LoVo (cell line): ENCODE data around the gene PTTG1IP.
"Not testable (repeated sequence)": the region's sequence is repeated elsewhere in the genome, so short reads cannot be mapped to it uniquely, and the experiment has no call there.

Source experiments
- DNase-seq: peaks from one replicate; pipeline ENCODE4 v3.0.0-alpha.2; 2016; ENCODE audit warnings: low spot score

The PTTG1IP gene

GRCh38 chr21:44880405-44881197 lies 7.1 kb upstream of the PTTG1IP start:
- no peak for DNase-seq

DNA sequence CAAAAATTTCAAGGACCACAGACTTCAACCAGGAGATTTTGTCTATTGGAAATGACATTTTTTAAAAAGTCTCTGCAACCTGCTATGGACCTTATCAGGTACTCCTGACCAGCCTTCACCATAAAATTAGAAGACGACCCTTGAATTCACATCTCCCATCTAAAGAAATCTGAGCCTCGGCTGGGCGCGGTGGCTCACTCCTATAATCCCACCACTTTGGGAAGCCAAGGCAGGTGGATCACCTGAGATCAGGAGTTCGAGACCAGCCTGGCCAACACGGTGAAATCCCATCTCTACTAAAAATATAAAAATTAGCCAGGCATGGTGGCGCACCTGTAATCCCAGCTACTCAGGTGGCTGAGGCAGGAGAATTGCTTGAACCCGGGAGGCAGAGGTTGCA lies 5.7 kb upstream of the PTTG1IP start:
- not testable (repeated sequence) for DNase-seq

- DNase-seq: no peak
Observed at GRCh38 chr21:44878053-44878982, 4.8 kb upstream of the PTTG1IP start.

DNA sequence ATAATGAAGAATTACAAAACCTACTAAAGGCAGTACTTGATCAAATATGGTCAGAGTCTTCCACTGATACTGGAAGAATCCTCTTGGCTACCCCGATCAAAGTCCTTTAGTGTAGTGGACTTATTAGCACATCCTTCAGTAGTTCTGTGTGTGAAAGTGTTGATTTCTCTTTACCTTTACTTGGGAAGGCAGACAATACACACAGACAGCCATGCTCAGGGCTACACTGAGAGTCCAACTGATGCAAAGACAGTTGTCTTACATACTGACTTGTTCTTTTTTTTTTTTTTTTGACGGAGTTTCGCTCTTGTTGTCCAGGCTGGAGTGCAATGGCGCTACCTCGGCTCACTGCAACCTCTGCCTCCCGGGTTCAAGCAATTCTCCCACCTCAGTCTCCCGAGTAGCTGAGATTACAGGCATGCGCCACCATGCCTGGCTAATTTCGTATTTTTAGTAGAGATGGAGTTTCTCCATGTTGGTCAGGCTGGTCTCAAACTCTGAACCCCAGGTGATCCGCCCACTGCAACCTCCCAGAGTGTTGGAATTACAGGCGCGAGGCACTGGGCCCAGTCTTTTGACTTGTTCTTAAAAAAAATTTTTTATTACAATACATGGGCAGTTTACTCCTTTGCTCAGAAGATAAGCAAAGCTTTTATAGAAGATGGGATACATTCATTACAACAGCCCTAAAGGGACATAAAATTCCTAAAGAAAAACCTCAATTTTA lies 3.5 kb upstream of the PTTG1IP start:
- DNase-seq: no peak

GRCh38 chr21:44875316-44875700 lies 1.8 kb upstream of the PTTG1IP start:
- DNase-seq: no peak

- no peak for DNase-seq
Observed at GRCh38 chr21:44874497-44875315, 1.2 kb upstream of the PTTG1IP start.

DNA sequence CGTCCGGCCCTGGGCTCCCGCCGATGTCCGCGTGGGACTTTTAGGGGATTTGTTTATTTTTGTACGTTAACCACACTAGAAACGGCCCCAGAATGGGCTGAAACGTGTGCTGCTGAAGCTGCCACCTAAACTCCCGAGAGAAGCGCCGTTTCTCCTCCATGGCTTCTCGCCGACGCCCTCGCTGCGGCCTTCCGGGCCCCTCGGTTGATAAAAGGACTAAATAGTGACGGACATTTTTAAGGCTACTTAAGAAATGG lies 678 bp upstream of the PTTG1IP start:
- DNase-seq: no peak

DNA sequence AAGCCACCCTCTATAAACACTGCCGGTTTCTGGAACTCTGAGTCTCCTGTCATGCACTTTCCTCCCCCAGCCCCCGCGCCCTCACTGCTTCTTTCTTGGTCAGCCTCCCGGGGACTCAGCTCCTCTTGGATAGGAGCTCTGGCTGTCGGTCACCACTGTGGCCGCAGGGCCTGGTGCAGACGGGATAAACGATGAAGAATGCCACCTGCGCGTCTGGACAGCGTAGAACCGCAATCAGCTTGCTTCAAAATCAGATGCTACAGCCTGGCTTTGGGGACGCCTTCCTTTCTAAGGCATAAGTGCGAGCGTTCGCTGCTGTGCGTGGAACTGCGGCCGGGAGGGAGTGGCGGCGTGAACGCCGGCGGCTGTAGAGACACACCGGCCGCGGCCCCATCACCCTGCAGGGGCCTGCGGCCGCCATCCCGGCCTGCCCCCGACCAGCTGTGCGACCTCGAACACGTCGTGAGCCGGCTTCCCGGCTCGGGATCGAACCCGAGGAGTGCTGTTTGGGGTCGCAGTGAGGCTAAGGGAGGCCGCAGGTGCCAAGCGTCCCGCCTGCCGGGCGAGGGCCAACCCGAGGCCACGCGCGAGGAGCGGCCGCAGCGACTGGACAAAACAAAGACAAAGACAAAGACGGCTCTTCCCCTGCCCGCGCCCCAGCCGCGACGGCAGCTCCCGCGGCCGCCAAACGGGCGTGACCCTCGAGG lies 688 bp downstream of the PTTG1IP start:
- DNase-seq: no peak

- peak; percentile 21 for DNase-seq
Observed at GRCh38 chr21:44872323-44872648, 1.2 kb downstream of the PTTG1IP start.

- peak; percentile 74 for DNase-seq
Observed at GRCh38 chr21:44871576-44872269, 1.8 kb downstream of the PTTG1IP start.

GRCh38 chr21:44870748-44871495 lies 2.6 kb downstream of the PTTG1IP start:
- DNase-seq: peak; percentile 51

DNA sequence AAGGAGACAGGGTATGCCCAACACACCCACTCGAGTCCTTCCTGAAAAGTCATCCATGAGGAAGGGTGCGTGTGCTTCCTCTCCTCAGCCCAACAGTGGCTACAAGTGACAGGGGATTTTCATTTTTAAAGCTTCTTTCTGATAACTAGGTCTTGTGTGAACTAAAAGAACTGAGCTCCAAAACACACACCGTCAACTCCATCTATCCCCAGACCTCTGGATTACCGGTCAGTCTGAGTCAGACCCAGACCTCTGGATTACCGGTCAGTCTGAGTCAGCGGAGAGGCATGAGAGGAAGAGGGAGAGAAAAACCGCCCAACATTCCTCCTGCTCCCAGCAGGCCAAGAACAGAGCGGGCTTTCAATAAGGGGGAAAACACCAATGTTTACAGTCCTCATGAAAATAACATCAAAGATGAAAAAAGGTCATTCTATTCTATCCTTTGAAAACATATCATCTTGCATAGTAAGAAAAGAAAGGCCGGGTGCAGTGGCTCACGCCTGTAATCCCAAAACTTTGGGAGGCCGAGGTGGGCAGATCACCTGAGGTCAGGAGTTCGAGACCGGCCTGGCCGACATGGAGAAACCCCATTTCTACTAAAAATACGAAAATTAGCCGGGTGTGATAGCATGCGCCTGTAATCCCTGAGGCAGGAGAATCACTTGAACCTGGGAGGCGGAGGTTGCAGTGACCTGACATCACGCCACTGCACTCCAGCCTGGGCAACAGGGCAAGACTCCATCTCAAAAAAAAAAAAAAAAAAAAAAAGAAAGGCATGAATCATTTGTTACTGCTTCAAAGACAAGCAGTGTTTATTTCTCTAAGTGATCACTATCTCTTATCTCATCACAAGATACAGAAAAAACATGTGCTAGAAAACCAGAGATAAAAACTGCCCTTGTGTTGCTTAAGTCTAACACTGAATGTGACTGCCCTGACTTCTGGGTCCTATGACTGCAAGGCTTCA lies 3.4 kb downstream of the PTTG1IP start:
- DNase-seq: peak; percentile 85

GRCh38 chr21:44868707-44869106 lies 4.8 kb downstream of the PTTG1IP start:
- no peak for DNase-seq

- DNase-seq: no peak
Observed at GRCh38 chr21:44867999-44868700, 5.3 kb downstream of the PTTG1IP start.

GRCh38 chr21:44867464-44867863 lies 6.0 kb downstream of the PTTG1IP start:
- no peak for DNase-seq

- no peak for DNase-seq
Observed at GRCh38 chr21:44866780-44867179, 6.7 kb downstream of the PTTG1IP start.

DNA sequence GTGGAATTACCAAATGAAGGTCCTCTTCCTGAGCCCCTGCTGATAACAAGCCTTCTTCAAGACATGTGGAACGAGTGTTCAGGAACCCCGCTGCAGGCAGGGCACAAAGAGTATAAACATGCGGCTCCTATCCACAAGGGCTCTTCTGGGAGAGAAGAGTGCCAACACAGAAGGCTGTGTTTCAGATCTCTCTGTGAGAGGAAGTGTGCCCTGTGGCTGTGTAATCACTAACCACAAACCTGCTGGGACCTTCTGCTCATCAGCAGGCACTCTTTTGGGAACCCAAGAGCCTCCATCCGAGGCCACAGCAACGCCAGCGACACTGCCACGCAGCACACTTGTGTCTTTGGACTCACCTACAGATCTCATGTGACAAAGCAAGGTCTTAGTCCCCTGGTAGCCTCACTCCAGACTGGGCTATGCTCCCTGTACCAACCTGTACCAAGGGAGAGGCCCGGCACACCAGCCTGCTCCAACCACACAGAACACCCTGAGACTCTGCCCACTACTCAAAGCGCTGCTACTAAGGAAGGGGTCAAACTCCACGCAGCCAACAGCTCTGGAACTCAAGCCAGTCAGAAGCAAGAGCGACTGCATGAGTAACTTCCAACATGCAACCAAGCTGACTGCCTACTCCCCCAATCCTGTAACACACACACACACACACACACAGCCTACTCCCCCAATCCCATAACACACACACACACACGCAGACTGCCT lies 7.8 kb downstream of the PTTG1IP start:
- no peak for DNase-seq
